Measurements from ENCODE around the gene ZAP70.

The ZAP70 gene

GRCh38 chr2:97755491-97755890 lies 42.1 kb downstream of the ZAP70 start:
- no peak for DNase-seq

DNA sequence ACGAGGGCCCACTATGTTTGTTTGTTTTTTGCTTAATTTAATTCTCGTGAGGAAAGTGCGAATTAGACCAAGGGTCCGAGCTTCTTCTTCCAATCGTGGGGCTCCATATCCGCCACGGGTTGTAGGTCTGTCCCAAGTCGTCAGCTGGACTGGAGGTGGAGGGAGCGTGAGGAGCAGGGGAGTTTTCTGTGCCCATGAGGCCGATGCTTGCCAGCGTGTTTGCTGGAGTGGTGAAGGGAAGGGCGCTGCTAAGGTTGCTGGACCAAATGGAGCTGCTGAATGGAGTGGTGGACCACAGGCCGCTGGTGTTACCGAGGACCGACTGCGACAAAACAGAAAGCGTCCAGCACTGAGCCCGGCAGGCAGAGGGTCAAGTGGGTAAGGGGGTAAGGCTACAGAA lies 43.7 kb downstream of the ZAP70 start:
- DNase-seq: no peak

DNA sequence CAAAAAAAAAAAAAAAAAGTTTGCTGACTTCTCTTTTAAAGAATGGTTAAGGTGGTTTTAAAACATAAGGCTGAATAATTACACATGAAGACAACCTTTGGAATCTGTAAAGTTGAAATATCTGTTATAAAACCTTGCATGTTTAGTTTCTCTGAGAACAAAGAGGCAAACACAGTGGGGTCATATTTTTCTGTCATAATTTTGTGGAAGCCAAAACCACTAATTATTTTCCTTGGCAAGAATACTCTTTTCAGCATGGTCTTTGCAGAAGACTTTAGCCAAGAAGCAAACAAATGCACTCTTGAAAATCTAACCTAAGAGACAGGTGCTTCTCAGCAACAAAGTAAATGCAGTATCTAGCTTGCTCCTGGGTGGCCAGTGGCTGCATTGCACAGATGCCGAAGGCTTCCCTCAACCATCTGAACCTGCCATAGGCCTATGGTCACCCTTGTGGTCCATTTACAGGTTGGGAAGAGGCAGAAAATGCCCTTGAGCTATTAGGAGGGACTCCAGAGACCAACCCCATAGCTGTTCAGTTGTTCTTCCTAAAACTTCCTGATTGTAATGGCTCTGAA lies 44.8 kb downstream of the ZAP70 start:
- DNase-seq: no peak

DNA sequence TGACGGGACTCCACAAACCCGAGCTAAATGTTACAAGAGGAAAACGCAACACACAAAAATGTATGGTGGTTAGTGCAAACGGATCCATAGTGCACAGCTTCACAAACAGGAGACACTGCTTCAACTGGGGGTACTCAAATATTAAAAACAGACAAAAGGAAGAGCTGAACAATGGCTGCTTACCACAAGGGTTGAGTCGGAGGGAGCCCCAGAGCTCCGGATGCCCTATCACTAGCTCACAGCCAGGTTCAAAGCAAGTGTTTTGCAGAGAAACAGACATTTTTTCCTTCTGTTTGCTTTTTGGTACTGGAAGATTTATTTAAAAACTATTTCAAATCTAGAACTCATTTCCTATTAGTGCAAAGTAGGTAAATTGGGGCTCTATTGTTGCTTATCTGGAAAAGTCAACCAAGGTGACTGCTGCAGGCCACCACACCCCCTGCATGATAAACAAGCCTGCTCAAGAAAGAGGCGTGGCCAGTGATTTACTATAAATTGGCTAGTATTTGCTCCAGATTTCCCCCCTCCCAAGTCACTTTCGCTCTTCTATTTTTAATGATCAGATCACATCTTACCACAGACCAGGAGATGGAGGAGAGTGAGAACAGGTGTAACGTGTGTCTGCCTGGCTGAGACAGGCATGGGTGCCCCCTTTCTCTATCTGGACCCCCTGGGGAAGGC lies 46.5 kb downstream of the ZAP70 start:
- no peak for DNase-seq

- no peak for DNase-seq
These were observed 47.2 kb downstream of the ZAP70 start for GRCh38 chr2:97760480-97761049.

DNA sequence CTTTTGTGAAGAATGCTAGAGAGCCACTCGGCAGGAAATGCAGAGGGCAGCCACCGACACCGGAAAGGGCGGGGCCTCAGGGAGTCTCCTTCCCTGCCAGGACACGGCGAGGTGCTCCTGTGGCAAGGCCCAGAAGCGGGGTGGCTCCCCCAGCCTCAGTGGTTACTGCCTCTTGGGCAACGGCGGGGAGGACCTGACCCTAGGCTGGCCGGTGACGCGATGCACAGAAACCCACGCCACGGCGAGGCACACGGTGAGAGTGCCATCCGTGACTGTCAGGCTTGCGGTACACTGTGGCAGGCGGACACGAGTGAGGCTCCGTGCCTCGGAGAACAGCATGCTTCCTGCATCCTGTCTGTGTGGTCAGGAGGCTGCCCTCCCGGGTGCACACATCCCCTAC lies 47.8 kb downstream of the ZAP70 start:
- no peak for DNase-seq

DNA sequence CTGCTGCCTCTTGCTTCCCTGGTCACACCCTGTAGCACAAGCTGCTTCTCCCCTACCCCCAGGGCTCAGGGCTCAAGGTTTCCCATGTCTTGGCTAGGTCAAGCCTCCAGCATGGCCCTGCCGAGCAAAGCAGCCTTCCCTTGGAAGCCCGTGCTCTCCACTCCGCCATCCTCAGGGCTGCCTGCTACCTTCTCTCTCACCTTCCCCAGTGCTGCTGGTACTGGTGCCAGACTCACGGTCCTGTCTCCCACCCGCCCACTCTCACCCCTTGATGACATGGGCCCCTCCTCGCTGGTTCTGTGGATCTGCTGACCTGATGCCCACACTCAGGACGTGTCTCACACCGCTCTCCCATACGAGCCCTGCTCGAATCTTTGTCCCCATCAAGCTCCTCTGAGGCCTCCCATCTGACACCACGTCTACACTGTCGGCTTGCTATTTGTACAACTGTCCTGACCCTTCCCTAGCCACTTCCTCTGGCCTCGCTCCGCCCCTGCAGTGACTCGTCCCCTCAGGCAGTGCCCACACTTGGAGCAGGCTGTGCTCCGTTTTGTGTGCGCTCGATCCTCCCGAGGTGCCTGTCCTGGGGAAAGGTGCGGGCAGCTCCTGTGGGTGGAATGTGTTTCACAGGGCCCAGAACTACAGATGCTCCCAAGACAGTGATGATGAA lies 49.9 kb downstream of the ZAP70 start:
- DNase-seq: no peak

DNA sequence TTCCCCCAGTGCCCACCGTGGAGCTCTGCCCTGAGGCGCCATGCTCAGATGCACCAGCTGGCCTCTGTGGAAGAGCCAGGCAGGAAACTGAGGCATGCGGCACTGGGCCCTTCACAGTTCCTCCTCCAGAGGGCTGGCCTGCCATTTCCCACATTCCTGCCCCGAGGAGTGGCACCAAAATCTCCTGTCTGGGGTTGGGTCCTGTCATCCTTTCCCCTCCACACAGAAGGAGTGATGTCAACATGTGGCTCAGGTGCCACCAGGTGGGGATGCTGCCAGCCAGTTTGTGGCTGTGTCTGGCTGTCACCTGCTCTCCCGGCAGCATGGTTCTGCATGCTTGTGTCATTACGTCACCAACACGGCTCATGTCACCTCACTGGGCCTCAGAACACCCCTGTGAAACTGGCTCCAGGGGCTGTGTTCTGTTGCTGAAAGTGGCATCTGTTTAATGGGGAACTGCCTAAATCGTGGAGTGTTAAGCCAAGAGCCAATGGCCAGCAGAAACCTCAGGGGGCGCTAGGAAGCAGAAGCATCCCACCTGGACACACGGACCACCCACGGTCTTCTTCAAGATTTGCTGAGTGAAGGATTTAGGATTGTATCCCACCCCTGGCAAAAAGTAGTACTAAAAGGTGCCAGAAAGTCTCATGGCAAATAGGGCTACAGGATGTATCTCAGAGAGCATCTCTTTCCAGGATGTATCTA lies 51.3 kb downstream of the ZAP70 start:
- no peak for DNase-seq

DNA sequence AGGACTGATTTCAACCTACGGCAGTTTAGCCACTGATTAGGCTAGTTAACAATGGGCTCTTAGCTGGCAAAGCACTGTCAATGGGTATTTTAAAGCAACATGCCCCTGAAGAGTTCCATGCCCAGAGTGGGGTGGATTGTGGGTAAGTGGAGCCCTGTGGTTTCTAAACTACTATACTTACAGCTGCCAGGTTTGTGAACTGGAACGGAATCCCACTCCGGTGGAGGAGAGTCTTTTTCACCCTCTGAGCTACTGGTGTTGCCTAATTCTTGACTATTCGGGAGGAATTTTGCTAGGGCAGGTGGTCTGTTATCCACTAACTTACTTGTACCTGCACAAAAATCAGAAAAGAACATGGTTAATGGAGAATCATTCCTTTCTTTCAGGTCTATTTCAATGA lies 52.6 kb downstream of the ZAP70 start:
- DNase-seq: no peak

DNA sequence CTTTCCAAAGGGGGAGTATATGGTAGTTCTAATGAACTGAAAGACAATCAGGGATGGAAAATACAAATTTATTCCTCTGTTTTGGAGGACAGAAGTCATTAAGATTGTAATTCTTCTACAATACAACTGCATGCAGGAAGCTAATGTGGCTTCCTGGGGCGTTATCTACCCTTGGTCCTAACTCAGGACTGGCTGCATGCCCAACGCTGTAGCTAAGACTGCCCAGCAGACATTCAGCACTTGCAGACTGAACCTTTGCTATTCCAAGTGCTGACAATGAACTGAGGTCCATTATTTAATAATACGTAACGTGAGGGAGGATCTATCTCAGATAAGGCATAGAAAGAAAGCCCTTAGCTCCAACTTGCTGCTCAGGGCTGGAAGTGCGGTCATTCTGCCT lies 53.2 kb downstream of the ZAP70 start:
- no peak for DNase-seq

- DNase-seq: no peak
These were observed 55.9 kb downstream of the ZAP70 start for GRCh38 chr2:97769308-97769707.

DNA sequence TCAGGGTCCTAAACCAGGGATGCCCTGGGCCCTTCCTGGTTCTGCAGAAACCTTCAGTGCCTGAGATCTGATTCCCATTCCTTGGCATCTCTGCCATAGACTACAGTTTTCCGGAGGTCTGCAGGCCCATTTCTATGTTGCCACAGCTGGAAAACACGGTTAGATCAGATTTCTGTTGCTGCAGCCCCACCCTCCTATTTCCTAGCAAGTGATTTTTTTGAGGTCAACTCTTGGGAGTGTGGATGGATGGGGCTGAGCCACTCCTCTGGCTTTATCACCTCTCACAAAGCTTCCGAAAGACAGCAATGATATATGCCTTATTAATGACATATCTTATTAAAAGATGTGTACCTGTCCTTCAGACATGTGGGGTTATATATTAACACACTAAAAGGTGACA lies 56.3 kb downstream of the ZAP70 start:
- no peak for DNase-seq

DNA sequence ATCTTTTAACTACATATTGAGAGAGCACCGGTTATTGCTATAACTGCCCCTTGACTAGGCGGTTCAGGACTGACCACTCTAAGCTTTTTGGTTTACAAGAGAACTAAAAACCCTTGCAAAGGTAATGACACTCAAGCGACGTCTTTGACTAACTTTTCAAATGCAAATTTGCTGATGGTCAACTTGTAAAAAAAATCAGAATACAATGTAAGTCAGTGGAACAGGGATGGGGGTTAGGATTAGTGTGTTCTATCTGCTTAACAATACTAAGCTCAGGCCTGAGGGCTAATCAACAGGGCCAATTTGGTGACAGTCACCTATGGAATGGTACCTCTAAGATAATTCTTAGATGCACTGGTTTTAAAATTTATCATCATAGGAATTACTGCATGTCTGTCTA lies 57.1 kb downstream of the ZAP70 start:
- no peak for DNase-seq

GRCh38 chr2:97774425-97774824 lies 61.0 kb downstream of the ZAP70 start:
- DNase-seq: peak in 1 of 2 experiments; percentile 37

GRCh38 chr2:97775074-97775473 lies 61.7 kb downstream of the ZAP70 start:
- DNase-seq: no peak

DNA sequence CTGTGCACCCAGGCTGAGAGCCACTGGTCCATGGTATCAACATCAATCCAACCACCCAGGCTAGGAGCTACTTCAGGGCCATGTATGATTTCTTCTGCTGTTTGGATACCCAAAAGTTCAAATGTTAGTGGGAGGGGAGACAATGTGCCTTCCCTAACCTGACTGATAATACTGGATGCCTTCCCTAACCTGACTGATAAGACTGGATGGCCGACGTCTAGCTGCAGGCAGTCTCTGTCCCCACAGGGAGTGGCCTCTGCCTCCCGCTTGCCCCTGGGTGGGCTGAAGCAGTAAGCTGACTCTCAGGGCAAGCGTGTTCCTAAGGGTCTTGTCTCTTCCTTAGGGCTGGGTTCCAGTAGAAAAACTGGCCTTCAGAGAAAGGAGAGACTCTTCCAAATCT lies 65.8 kb downstream of the ZAP70 start:
- no peak for DNase-seq

- no peak for DNase-seq
These were observed 68.6 kb downstream of the ZAP70 start for GRCh38 chr2:97781981-97782380.

GRCh38 chr2:97784953-97785352 lies 71.6 kb downstream of the ZAP70 start:
- no peak for DNase-seq

DNA sequence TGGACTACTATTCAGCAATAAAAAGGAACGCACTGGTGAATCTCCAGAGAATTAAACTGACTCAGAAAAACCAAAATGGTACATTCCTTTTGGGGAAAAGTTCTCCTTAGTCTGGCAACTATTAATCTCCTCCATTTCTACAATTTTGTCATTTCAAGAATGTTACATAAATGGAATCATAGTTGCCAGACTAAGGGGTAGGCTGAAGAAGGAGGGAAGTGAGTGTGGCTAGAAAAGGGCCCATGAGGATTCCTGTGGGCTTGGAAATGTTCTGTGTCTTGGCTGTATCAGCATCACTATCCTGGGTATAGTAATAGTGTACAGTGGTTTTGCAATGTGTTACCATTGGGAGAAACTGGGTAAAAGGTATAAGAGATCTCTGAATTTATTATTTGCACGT lies 72.4 kb downstream of the ZAP70 start:
- DNase-seq: no peak

DNA sequence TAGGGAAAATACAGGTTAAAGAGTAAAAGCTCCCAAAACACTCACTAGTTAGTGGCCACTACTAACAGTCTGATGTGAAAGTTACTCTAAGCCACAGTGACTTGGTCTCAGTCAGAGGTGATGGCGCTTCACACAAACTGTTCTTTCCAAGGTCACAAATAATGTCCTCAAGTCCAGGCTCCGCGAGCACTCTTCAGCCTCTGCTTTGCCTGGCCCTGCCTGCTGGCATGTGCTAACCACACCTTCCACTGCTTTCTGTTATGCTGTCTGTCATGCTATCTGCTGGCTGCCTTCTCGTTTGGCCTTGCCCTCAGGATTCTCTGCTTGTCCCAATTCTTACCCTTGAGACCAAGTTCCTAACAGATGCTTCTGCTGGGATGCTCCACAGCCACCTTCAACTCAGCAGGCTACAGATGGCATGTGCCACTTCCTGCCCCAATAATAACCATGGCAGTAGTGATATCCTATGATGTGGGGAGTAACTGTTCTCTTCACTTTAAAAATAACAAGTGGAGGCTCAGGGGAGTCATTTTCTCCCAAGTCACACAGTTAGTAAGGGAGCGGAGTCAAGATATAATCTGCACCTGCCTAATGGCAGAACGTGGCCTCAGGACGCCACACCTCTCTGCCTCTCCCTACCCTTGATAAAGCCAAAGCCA lies 75.7 kb downstream of the ZAP70 start:
- no peak for DNase-seq

Data from SHP77 (cell line).